GM12892 (cell line): Measurements from ENCODE around the gene BRMS1.

ENCODE experiments used
- POLR2A ChIP-seq: IDR thresholded peaks from 2 replicates; pipeline ENCODE4 v1.6.1; 2011; ENCODE audit warnings: low read depth, low read length, control low read depth
- POLR2AphosphoS5 ChIP-seq: IDR thresholded peaks from 2 replicates; pipeline ENCODE4 v1.6.1; 2011; ENCODE audit warnings: low read depth, low read length, control low read depth
- TAF1 ChIP-seq: IDR thresholded peaks from 2 replicates; pipeline ENCODE4 v1.6.1; 2011; ENCODE audit warnings: low read depth, mild to moderate bottlenecking, control low read depth, low read length, borderline replicate concordance

DNA sequence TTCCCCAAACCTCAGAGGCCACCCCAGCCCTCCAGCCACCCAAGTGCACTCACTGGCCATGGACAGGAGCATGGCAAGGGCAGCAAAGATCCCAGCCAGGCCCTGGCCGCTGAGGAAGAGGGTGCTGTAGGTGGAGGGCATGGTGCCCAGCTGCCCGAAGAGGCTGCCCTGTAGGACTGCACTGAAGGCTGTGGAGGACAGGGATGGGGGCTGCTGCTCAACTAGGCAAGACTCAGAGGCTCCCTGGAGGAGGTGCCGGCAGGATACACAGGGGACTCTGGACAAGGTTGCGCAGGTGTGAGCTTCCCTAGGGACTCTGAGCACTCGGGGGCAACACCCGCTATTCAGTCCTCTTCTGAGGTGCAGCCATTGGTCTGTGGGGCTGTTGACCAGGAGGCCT, 23.6 kb upstream of the BRMS1 start:
- TF ChIP-seq TAF1 (no peak), POLR2AphosphoS5 (no peak), POLR2A (no peak)
